ENCODE data around the gene BMP2K.
A peak's percentile ranks its signal among the peaks of the same experiment; 100 is the strongest.

The BMP2K gene

DNA sequence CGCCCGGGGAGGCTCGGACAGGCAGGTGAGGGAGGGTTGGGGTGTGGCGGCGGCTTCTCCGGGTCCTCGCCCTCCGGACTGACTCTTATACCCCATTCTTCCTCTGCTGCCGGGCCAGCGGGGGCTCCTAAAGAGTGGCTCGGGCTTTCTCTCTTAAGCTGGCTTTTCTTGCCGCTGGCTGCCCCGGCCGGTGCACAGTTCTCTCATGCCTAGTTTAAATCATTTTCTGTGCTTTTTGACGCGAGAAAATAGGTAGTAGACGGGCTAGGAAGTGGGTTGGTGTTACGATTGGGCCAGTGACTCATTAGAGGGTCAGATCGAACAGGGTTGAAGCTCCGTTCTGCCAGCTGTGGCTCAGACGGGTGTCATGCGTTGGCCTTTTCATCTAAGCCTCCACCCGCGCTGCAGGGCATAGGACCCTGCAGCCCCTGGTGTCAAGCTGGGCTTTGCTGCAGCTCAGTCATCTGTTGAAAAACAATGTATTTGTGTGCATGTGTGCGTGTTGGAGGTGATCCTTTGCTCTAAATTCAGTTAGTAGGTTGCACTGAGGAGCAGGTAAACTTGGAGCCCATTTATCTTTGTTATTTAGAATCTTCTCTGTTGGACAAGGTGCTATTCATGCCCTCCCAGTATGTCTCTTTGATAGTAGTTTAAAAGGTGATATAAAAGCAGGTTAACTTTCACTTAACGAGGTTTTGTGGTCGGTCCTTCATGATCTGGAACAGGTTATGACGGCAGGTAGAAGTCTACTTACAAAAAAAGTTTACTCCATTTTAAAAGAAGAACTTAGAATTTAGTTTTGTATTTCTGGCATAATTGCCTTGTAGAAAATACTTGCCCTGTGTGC is 802 bp downstream of the BMP2K start:
- peak; percentile 55 for DNase-seq (ENCODE audit: low read depth)
- peak overlapping the region; percentile 85 for H3K4me3 ChIP-seq (ENCODE audit: low read depth, low read length)
- TF ChIP-seq, protein P1, sequence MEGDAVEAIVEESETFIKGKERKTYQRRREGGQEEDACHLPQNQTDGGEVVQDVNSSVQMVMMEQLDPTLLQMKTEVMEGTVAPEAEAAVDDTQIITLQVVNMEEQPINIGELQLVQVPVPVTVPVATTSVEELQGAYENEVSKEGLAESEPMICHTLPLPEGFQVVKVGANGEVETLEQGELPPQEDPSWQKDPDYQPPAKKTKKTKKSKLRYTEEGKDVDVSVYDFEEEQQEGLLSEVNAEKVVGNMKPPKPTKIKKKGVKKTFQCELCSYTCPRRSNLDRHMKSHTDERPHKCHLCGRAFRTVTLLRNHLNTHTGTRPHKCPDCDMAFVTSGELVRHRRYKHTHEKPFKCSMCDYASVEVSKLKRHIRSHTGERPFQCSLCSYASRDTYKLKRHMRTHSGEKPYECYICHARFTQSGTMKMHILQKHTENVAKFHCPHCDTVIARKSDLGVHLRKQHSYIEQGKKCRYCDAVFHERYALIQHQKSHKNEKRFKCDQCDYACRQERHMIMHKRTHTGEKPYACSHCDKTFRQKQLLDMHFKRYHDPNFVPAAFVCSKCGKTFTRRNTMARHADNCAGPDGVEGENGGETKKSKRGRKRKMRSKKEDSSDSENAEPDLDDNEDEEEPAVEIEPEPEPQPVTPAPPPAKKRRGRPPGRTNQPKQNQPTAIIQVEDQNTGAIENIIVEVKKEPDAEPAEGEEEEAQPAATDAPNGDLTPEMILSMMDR (conservative IDR thresholded peaks at IDR 0.05; ENCODE audit: low read depth, low read length), result peak; percentile 11

DNA sequence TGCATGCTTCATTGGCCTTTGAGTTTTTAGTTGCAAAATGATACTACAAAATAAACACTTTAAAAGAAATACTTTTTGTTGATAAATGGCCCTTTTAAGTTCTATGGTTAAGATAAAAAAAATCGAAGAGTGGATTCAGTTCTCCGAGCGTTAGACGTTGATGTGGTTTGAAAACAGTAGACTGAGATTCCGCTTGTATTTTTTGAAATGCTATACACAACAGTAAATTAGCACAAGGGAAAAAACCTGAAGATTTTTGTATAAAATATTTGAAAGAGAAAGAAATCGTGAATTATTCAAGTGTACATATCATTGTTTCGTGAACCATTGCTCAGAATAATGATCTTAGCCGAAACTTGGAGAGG is 1.4 kb downstream of the BMP2K start:
- peak overlapping the region; percentile 85 for H3K4me3 ChIP-seq (ENCODE audit: low read depth, low read length)
- no peak for DNase-seq (ENCODE audit: low read depth)
- TF ChIP-seq, protein P1 (conservative IDR thresholded peaks at IDR 0.05; ENCODE audit: low read depth, low read length), result no peak

DNA sequence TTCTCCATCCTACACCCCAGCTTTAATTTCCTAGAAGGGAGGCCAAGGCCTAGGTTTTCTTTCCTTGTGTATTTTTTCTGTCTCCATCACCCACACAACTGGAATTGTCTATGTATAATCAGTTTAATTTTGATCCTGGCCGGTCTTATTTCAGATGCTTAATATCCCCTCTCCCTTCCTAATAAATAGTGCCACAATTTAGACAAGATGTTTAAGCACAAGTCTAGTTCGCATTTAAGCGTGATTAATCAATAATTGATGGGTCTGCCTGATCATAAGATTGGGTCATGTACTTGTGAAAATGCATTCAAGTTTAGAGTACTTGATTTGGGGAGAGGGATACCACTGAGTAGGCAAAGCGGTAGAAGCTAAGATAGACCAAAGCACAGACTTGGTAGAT is 2.4 kb downstream of the BMP2K start:
- TF ChIP-seq, protein P1 (conservative IDR thresholded peaks at IDR 0.05; ENCODE audit: low read depth, low read length), result no peak
- no peak for DNase-seq (ENCODE audit: low read depth)
- H3K4me3 ChIP-seq (ENCODE audit: low read depth, low read length), result no peak overlapping the region

DNA sequence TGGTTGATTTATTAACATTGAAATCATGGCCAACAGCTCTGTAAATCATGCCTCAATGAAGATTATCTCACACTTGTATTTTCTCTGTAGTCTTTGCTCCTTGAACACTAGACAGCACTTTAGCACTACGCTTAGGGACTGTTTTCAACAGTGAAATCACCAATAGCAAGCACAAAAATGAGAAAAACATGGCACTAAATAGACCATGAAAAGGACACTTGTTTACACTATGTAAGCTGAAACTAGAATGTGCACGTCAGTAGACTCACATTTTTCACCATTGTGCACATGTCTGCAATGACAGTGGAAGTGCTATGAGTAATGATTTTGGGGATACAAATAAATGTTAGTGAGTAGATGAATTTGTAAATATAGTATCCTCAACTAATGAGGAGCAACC is 3.1 kb downstream of the BMP2K start:
- peak; percentile 46 for DNase-seq (ENCODE audit: low read depth)
- TF ChIP-seq, protein P1 (conservative IDR thresholded peaks at IDR 0.05; ENCODE audit: low read depth, low read length), result no peak
- H3K4me3 ChIP-seq (ENCODE audit: low read depth, low read length), result no peak overlapping the region

DNA sequence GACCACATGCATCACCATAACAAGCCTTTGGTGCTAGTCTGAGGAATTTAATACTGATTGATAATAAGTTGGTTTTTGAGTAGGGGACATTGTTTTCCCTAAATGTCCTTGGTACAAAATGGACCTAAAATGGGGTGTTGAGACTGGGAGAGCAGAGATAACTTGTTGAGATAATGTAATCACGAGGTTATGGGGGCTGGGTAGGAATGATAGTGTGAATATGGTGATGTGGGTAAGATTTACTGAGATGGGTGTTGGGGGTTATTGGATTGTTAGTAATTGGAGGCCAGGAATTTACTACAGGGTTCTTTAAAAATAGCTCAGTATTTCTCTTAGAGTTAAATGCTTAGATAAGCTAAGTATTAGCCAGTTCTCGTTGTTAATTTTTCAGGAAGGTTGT is 3.9 kb downstream of the BMP2K start:
- TF ChIP-seq, protein P1 (conservative IDR thresholded peaks at IDR 0.05; ENCODE audit: low read depth, low read length), result no peak
- H3K4me3 ChIP-seq (ENCODE audit: low read depth, low read length), result no peak overlapping the region
- no peak for DNase-seq (ENCODE audit: low read depth)

DNA sequence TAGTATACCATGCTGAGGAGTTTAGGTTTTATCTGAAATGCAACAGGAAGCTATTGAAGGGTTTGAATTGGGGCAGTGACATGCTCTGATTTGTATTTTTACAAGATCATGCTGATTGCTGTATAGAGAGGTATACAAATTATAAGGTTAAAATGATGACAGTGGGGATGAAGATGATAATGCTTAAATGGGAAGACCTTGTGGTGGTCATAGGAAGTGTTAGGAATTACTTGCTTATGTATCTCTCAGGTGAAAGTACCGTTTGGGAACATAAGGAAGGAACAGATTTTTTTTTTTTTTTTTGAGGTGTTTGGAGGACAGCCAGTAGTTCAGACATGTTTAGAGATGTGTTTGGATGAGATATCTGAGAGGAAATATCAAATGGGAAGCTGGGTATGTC is 5.0 kb downstream of the BMP2K start:
- no peak overlapping the region for H3K4me3 ChIP-seq (ENCODE audit: low read depth, low read length)
- DNase-seq (ENCODE audit: low read depth), result no peak

More for the DNA sequence above, 5.0 kb downstream of the BMP2K start:
- TF ChIP-seq, protein P1 (conservative IDR thresholded peaks at IDR 0.05; ENCODE audit: low read depth, low read length), result no peak

Data from choroid plexus epithelial cell (primary cell).